IPS-18c (cell line): ENCODE results near the gene MAEA.

Source experiments
- H3K4me3 ChIP-seq: 2 replicates; pipeline ENCODE4 v1.7.0; 2013; ENCODE audit warnings: low read depth, mild to moderate bottlenecking, low read length, moderate library complexity; ENCODE audit not compliant: insufficient read depth
- H3K9me3 ChIP-seq: one replicate; pipeline ENCODE4 v1.6.1; 2013; ENCODE audit warnings: mild to moderate bottlenecking, low read length, moderate library complexity; ENCODE audit not compliant: control insufficient read depth, insufficient read depth

MAEA gene

DNA sequence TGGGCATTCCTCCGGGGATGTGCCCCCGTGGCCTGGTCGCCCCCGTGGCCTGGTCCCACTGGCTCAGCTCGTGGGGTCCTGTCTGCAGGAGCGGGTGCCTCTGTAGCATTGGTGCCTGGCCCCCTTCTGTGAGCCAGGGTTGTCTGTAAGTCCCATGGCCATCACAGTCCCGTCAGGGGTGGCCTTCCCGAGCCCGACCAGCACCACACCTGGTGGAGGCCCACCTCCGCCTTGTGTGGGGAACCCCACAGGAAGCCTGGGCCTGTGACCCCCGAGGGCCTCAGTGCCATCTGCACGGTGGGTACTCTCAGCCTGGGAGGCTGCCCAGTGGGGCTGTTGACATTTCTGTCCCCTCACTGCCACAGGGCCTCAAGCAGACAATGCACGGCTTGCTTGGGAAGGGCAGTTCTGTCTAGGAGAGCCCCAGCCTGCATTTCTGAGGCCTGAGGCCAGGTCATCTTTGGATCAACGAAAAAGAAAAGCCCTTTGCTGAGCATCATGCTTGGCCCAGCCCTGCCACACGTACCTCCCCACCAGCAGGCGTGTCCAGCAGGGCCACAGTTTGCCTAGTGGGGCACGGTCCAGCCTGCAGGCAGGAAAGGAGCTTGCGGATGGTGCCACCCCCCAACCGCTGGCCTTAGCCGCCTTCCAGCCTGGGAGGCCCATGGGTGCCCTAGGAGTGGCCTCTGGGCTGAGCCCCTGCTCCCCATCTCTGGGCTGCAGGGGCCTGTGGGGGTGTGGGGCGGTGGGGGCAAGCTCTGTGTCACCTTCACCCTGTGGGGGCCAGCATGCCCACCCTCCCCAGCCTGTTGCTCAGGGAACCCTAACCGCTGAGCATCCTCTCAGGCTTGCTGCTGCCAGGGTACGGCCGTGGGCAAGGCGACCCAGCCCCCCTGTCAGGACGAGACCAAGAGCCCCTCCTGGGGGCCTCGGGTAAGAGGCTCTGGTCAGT lies 93.4 kb downstream of the MAEA start:
- no peaks in the 10 kb centered on the region for H3K9me3 ChIP-seq
- no peak overlapping the region for H3K4me3 ChIP-seq

DNA sequence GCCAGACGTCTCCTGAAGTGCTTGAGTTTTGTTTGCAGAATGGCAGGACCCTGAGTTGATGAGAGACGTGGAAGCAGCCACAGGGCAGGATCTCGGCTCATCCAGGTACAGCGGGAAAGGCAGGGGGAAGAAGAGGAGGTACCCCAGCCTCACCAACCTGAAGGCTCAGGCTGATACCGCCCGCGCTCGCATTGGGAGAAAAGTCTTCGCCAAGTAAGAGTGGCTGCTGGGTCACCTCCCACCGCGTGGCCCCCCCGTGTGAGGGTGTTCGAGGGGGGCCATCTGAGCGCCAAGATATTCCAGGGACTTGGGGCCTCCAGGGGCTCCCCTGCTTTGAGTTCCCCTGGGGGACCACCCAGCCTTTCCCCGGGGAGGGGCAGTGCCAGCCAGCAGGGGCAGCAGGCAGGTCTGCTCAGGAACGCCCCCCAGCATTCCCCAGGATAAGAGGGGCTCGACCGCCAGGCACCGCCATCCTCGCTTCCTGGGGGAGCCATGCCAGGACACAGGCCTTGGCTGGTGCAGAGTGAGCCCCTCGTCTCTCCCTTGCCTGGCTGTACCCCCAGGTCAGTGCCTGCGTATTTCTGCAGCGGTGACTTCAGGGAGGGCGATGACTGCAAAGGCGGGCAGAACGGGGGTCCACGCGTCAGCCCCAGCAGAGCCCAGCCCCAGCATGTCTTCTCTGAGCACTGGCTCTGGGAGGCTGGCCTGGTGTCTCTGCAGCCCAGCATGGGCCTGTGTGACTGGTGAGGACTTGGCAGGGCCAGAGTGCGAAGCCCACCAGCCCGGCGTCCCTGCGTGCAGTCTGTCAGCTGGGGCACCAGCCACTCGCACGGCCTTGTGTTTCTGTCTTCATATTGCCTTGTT lies 94.3 kb downstream of the MAEA start:
- no peak overlapping the region for H3K4me3 ChIP-seq
- no peaks in the 10 kb centered on the region for H3K9me3 ChIP-seq

DNA sequence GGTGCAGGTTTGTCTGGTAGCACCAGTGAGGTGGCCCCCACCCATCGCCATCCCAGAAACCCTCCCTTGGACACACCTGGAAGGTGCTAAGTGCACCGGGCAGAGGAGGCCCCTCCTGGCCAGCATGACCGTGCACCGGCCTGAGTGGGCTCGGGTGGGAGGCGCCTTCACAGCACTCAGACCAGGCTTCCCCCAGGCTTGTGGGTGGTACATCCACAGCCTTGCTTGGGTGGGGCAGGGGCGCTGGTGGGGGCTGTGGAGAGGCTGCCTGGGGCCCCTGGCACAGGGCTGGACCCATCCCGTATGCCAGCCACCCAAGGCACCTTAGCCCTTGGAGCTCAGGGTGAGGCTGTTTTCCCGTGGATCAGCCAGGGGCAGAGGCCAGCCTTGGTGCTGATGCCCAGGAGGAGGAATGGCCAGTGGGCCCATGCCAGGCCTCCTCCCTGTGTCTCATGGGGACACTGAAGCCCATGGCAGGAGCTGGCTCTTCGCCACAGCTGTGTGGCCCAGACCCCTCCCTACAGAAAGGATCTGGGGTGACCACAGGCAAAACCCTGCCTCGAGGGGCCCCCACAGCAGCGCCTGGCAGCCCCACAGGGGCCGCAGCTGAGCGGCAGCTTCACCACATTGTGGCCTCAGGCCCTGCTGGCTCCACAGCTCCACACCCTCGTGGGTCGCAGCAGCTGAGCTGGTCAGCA lies 95.1 kb downstream of the MAEA start:
- H3K9me3 ChIP-seq = no peaks in the 10 kb centered on the region
- H3K4me3 ChIP-seq = no peak overlapping the region

DNA sequence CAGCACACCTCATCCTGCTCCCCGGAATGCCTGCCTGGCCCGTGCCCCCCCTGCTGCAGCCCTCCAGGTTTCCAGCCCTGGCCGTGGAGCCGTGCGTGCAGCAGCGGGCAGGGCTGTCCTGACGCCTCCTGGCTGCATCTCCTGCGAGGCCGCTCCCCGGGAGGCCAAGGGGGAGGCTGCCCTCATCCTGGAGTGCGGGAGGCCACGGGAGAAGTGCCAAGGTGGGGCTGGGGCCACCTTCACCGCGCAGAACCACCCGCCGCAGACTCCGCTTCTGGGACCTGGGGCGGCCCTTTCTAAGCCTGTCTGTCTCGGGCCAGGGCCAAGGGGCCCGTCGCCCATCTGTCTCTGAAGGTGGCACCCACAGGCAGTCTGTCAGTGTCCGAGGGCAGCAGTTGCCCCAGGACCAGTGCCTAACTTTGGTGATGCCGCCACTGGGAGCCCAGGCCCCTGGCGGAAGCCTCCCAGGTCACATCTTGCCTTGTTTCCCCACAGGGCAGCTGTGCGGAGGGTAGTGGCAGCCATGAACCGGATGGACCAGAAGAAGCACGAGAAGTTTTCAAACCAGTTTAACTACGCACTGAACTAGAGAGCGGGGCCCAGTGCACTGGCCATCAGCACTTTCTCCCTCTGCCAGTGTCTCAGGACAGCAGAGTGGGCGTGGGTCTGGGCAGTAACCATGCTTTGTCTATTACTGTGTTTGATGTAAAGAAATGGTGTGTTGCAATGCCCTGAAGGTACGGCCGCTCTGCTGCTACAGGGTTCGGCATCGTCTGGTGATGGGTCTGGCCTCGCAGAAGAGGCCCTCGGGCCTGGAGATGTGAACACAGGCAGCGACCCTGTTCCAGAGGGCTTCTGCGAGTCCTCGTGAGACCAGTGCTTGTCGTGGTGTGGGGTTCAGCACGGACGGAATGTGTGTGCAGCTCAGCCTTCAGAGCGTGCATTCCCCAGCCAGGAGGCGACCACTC lies 96.0 kb downstream of the MAEA start:
- no peaks in the 10 kb centered on the region for H3K9me3 ChIP-seq
- H3K4me3 ChIP-seq = no peak overlapping the region
